Mesenchymal stem cell (in vitro differentiated cells and primary cell): ENCODE results near the gene PSPN.

Source experiments
- DNase-seq: peaks from one replicate; pipeline ENCODE4 v3.0.0-alpha.2; 2013
- H2AFZ ChIP-seq: one replicate; pipeline ENCODE4 v1.6.1; 2013; ENCODE audit warnings: low read depth, mild to moderate bottlenecking, control low read depth, inconsistent platforms, low read length, moderate library complexity
- H2AK5ac ChIP-seq: 2 replicates; pipeline ENCODE4 v1.6.1; 2013; ENCODE audit warnings: low read length, moderate library complexity, mild to moderate bottlenecking, inconsistent platforms; ENCODE audit not compliant: severe bottlenecking
- H2BK120ac ChIP-seq: one replicate; pipeline ENCODE4 v1.6.1; 2013; ENCODE audit warnings: low read depth, mild to moderate bottlenecking, inconsistent platforms, low read length, moderate library complexity
- H2BK12ac ChIP-seq, 2 experiments: one replicate each; pipeline ENCODE4 v1.6.1; 2013; ENCODE audit warnings: inconsistent platforms in 2 of 2, low read length in 2 of 2, mild to moderate bottlenecking in 2 of 2, moderate library complexity in 2 of 2, control low read depth in 1 of 2
- H2BK15ac ChIP-seq: one replicate; pipeline ENCODE4 v1.6.1; 2013; ENCODE audit warnings: mild to moderate bottlenecking, low read depth, inconsistent platforms; ENCODE audit not compliant: poor library complexity, severe bottlenecking
- H2BK5ac ChIP-seq: 2 replicates; pipeline ENCODE4 v1.6.1; 2013; ENCODE audit warnings: low read depth, mild to moderate bottlenecking, low read length, control low read depth, inconsistent platforms; ENCODE audit not compliant: poor library complexity, severe bottlenecking
- H3K14ac ChIP-seq, 2 experiments: one replicate each; pipeline ENCODE4 v1.6.1; 2013; ENCODE audit warnings: inconsistent platforms in 2 of 2, low read length in 2 of 2, control low read depth in 1 of 2, mild to moderate bottlenecking in 1 of 2, moderate library complexity in 1 of 2
- H3K18ac ChIP-seq, 2 experiments: one replicate each; pipeline ENCODE4 v1.6.1; 2013; ENCODE audit warnings: inconsistent platforms in 2 of 2, low read length in 2 of 2, control low read depth in 1 of 2, low read depth in 1 of 2, mild to moderate bottlenecking in 1 of 2
- H3K23ac ChIP-seq, 2 experiments: one replicate each; pipeline ENCODE4 v1.6.1; 2013; ENCODE audit warnings: inconsistent platforms in 2 of 2, low read length in 2 of 2, mild to moderate bottlenecking in 2 of 2, moderate library complexity in 2 of 2, control low read depth in 1 of 2
- H3K27ac ChIP-seq: 2 replicates; pipeline ENCODE4 v1.5.1; 2013; ENCODE audit warnings: mild to moderate bottlenecking, moderate library complexity, low read length, control low read depth, inconsistent platforms; ENCODE audit not compliant: poor library complexity, severe bottlenecking
- H3K27me3 ChIP-seq, 2 experiments: 2 replicates each; pipeline versions ENCODE4 v1.6.1 to v1.7.0; 2013; ENCODE audit warnings: low read length in 2 of 2, mild to moderate bottlenecking in 2 of 2, moderate library complexity in 2 of 2, control low read depth in 1 of 2, inconsistent platforms in 1 of 2; ENCODE audit not compliant: control insufficient read depth in 1 of 2, insufficient read depth in 1 of 2
- H3K36me3 ChIP-seq, 2 experiments: 2 replicates each; pipeline versions ENCODE4 v1.6.1 to v1.7.0; 2013; ENCODE audit warnings: low read length in 2 of 2, control low read depth in 1 of 2, inconsistent platforms in 1 of 2, low read depth in 1 of 2, mild to moderate bottlenecking in 1 of 2; ENCODE audit not compliant: insufficient read depth in 2 of 2, control insufficient read depth in 1 of 2
- H3K4ac ChIP-seq, 2 experiments: one replicate each; pipeline ENCODE4 v1.6.1; 2013; ENCODE audit warnings: inconsistent platforms in 2 of 2, low read length in 2 of 2, mild to moderate bottlenecking in 2 of 2, moderate library complexity in 2 of 2, control low read depth in 1 of 2, low read depth in 1 of 2
- H3K4me1 ChIP-seq: 2 replicates; pipeline ENCODE4 v1.6.1; 2013; ENCODE audit warnings: low read depth, low read length, control low read depth; ENCODE audit not compliant: control insufficient read depth, insufficient read depth
- H3K4me2 ChIP-seq: 2 replicates; pipeline ENCODE4 v1.6.1; 2013; ENCODE audit warnings: low read length, mild to moderate bottlenecking, inconsistent platforms; ENCODE audit not compliant: poor library complexity, severe bottlenecking
- H3K4me3 ChIP-seq, 2 experiments: 2 replicates each; pipeline versions ENCODE4 v1.5.1 to v1.7.0; 2013; ENCODE audit warnings: low read length in 2 of 2, mild to moderate bottlenecking in 2 of 2, control low read depth in 1 of 2, low read depth in 1 of 2; ENCODE audit not compliant: insufficient read depth in 1 of 2
- H3K79me1 ChIP-seq: replicated peaks from 2 replicates; pipeline ENCODE4 v1.6.1; 2013; ENCODE audit warnings: mild to moderate bottlenecking, control low read depth, low read length, inconsistent platforms; ENCODE audit not compliant: poor library complexity, severe bottlenecking
- H3K9ac ChIP-seq: 2 replicates; pipeline ENCODE4 v1.7.0; 2013; ENCODE audit warnings: mild to moderate bottlenecking, low read length, moderate library complexity
- H3K9me3 ChIP-seq: 2 replicates; pipeline ENCODE4 v1.7.0; 2013; ENCODE audit warnings: mild to moderate bottlenecking, low read length; ENCODE audit not compliant: control insufficient read depth
- H4K8ac ChIP-seq: one replicate; pipeline ENCODE4 v1.6.1; 2013; ENCODE audit warnings: inconsistent platforms, mild to moderate bottlenecking, low read length, moderate library complexity
- H4K91ac ChIP-seq: one replicate; pipeline ENCODE4 v1.6.1; 2013; ENCODE audit warnings: mild to moderate bottlenecking, low read length, inconsistent platforms
- WGBS: methylation state at CpG from one replicate; pipeline ENCODE4 v1.1.7; 2013; ENCODE audit warnings: mixed read lengths; 5-methylcytosine and 5-hydroxymethylcytosine counted together

Gene PSPN

GRCh38 chr19:6423499-6424194, 47.9 kb upstream of the PSPN start:
- H2AK5ac ChIP-seq: no peak overlapping the region
- peak overlapping the region in 1 of 2 experiments; percentile 36 for H3K23ac ChIP-seq
- peaks cover 21% of the 10 kb centered on the region for H3K4me1 ChIP-seq
- peaks cover 7% of the 10 kb centered on the region for H3K79me1 ChIP-seq
- H3K18ac ChIP-seq: peak overlapping the region; percentile 49 to 74
- WGBS: 1% methylated on average over 16 of the region's 20 CpGs
- H3K14ac ChIP-seq: peak overlapping the region in 1 of 2 experiments; percentile 45
- peak overlapping the region; percentile 96 for H3K9ac ChIP-seq
- H3K36me3 ChIP-seq: peaks cover 36% of the 10 kb centered on the region in 2 experiments
- peak overlapping the region; percentile 83 to 95 for H3K4me3 ChIP-seq
- H3K4ac ChIP-seq: peak overlapping the region; percentile 13 to 54
- no peak overlapping the region for H4K8ac ChIP-seq
- H3K27me3 ChIP-seq: no peaks in the 10 kb centered on the region
- no peak overlapping the region for H4K91ac ChIP-seq
- no peak overlapping the region for H2BK12ac ChIP-seq
- no peak overlapping the region for H2BK15ac ChIP-seq
- H2AFZ ChIP-seq: no peak overlapping the region
- peak overlapping the region; percentile 75 for H3K4me2 ChIP-seq
- H2BK120ac ChIP-seq: no peak overlapping the region
- peak overlapping the region; percentile 55 for H3K27ac ChIP-seq
- H3K9me3 ChIP-seq: no peaks in the 10 kb centered on the region
- DNase-seq: peak; percentile 83
- no peak overlapping the region for H2BK5ac ChIP-seq

DNA sequence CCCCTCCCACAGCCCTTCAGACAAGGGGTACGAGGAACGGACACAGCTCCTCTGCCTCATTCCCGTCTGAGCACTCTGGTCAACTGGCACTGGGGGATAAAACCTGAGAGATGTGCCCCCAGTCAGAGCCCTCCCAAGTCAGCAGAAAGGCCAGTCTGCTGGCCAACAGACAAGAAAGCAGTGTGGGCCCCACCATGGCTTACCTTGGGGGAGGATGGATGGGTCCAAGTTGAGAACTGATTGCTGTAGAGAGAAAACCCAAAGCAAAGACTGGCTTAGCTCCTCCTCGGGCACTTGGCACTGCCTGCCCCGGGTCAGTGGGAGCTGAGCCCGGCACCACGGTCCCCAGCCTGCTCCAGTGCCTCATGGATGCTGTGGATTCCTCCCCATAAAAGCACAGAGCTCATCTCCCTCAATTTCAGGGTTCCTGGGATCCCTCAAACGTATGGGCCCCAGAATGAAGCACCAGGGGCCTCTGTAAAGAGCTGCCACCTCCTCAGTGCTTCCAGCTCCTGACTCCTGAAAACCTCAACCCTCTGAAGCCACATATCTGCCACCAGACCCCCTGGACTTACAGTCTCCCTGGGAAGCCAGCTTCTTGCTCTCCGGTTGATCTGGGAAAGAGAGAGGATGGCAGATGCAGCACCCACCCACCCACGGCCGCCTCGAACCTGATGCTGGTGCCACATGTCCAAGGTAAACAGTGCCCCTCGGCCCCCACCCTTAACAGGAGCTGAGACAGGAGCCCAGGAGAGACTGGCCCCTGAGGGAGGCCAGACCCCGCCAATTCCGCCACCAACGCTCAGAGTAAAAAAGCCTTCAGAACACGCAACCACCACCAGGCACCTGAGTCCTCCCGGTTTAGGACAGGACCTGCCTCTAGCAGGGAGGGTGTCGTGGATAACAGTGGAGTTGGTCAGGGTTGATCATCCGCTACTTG, 45.6 kb upstream of the PSPN start:
- Histone ChIP-seq H3K23ac (peak overlapping the region in 1 of 2 experiments; percentile 34), H4K8ac (no peak overlapping the region), H3K18ac (no peak overlapping the region), H3K14ac (no peak overlapping the region), H3K9ac (peak overlapping the region; percentile 96), H3K27me3 (no peaks in the 10 kb centered on the region), H3K4me3 (no peak overlapping the region), H2BK5ac (no peak overlapping the region), H3K4ac (no peak overlapping the region), H4K91ac (no peak overlapping the region), H2BK12ac (no peak overlapping the region), H3K9me3 (no peaks in the 10 kb centered on the region), H2AK5ac (no peak overlapping the region), H3K79me1 (peaks cover 24% of the 10 kb centered on the region), H3K36me3 (peaks cover 59 to 60% of the 10 kb centered on the region in 2 experiments), H3K27ac (no peak overlapping the region), H2BK15ac (no peak overlapping the region), H2AFZ (no peak overlapping the region), H2BK120ac (no peak overlapping the region), H3K4me1 (peaks cover 20% of the 10 kb centered on the region), H3K4me2 (no peak overlapping the region)
- 94% methylated on average over 20 of the region's 20 CpGs for WGBS
- no peak for DNase-seq

DNA sequence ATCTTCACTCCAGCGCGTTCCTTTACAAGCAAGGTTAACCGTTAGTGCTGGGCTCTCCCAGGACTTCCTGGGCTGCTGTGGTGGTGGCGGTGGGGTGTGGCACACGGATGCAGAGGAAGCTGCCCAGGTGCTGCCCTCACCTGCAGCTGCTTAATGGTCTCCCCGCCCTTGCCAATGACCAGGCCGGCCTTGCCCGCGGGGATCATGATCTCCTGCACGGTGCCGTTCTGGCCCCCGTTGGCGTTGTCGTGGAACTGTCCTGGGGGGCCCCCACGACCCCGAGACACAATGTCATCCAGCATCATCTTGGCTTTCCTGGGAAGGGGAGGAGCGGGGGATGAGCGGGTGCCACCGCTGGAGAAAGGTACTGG, 42.8 kb upstream of the PSPN start:
- Histone ChIP-seq H3K4me2 (no peak overlapping the region), H3K14ac (no peak overlapping the region)
- 97% methylated on average over 19 of the region's 19 CpGs for WGBS

More for the DNA sequence above, 42.8 kb upstream of the PSPN start:
- Histone ChIP-seq H3K27ac (no peak overlapping the region), H3K23ac (no peak overlapping the region), H3K4me1 (peaks cover 17% of the 10 kb centered on the region), H3K36me3 (peaks cover 80 to 85% of the 10 kb centered on the region in 2 experiments), H3K4ac (no peak overlapping the region), H2AK5ac (no peak overlapping the region), H3K79me1 (peaks cover 37% of the 10 kb centered on the region), H3K18ac (no peak overlapping the region), H2AFZ (no peak overlapping the region), H3K9me3 (no peaks in the 10 kb centered on the region), H4K8ac (no peak overlapping the region), H2BK12ac (no peak overlapping the region), H2BK15ac (no peak overlapping the region), H3K9ac (no peak overlapping the region), H2BK120ac (no peak overlapping the region), H3K27me3 (no peaks in the 10 kb centered on the region), H3K4me3 (no peak overlapping the region), H2BK5ac (no peak overlapping the region), H4K91ac (no peak overlapping the region)
- DNase-seq: no peak
